Common myeloid progenitor, CD34-positive (primary cell): Measurements from ENCODE around the gene ZNF423.

Experiments used
- CTCF ChIA-PET: fragments of 350-600 bp; sonication (Branson Sonifier 250); formaldehyde crosslinking; loops from one replicate; lab custom pipeline; 2021; ENCODE audit warnings: antibody characterized with exemption; lab: Charles Lee
- POLR2A ChIA-PET: fragments of 350-600 bp; sonication (Branson Sonifier 250); formaldehyde crosslinking; loops from one replicate; lab custom pipeline; 2021; ENCODE audit warnings: antibody characterized with exemption; lab: Charles Lee
- DNase-seq, 3 donors: peaks; one replicate each; pipeline versions ENCODE4 v3.0.0 to v3.0.0-alpha.2; 2013
- H3K27ac ChIP-seq, 2 experiments: 1 replicate in 1 of 2; 2 replicates in 1 of 2; pipeline ENCODE4 v1.7.0; 2013; ENCODE audit warnings: inconsistent platforms in 2 of 2, low read length in 2 of 2, mild to moderate bottlenecking in 2 of 2, low read depth in 1 of 2, moderate library complexity in 1 of 2; ENCODE audit not compliant: severe bottlenecking in 2 of 2, insufficient read depth in 1 of 2, poor library complexity in 1 of 2
- H3K27me3 ChIP-seq, 5 experiments: replicated peaks in 2 of 5; 1 replicate in 3 of 5; 2 replicates in 2 of 5; pipeline versions ENCODE4 v1.6.1 to v1.7.0; 2013; ENCODE audit warnings: low read length in 4 of 5, mild to moderate bottlenecking in 2 of 5, moderate library complexity in 2 of 5, inconsistent platforms in 1 of 5; ENCODE audit not compliant: insufficient read depth in 5 of 5, control insufficient read depth in 4 of 5
- H3K36me3 ChIP-seq, 4 experiments: 1 replicate in 2 of 4; 2 replicates in 2 of 4; pipeline versions ENCODE4 v1.6.1 to v1.7.0; 2013; ENCODE audit warnings: low read length in 3 of 4, control low read depth in 1 of 4, mild to moderate bottlenecking in 1 of 4; ENCODE audit not compliant: control insufficient read depth in 4 of 4, insufficient read depth in 4 of 4
- H3K4me1 ChIP-seq, 4 experiments: 1 replicate in 3 of 4; 2 replicates in 1 of 4; pipeline versions ENCODE4 v1.6.1 to v1.7.1; 2013; ENCODE audit warnings: low read length in 3 of 4, mild to moderate bottlenecking in 3 of 4, control low read depth in 1 of 4, inconsistent platforms in 1 of 4, moderate library complexity in 1 of 4; ENCODE audit not compliant: control insufficient read depth in 4 of 4, insufficient read depth in 4 of 4; ENCODE audit errors: control extremely low read depth in 1 of 4
- H3K4me3 ChIP-seq, 7 experiments: 1 replicate in 4 of 7; 2 replicates in 3 of 7; pipeline versions ENCODE4 v1.5.1 to v1.7.0; 2013; ENCODE audit warnings: mild to moderate bottlenecking in 7 of 7, low read length in 6 of 7, moderate library complexity in 6 of 7, inconsistent platforms in 2 of 7, low read depth in 2 of 7, control low read depth in 1 of 7; ENCODE audit not compliant: insufficient read depth in 4 of 7, control insufficient read depth in 1 of 7; ENCODE audit errors: extremely low read depth in 1 of 7
- H3K9me3 ChIP-seq, 5 experiments: 1 replicate in 4 of 5; 2 replicates in 1 of 5; pipeline versions ENCODE4 v1.6.1 to v1.7.1; 2013; ENCODE audit warnings: low read length in 4 of 5, mild to moderate bottlenecking in 2 of 5, inconsistent platforms in 1 of 5, low read depth in 1 of 5, moderate library complexity in 1 of 5; ENCODE audit not compliant: control insufficient read depth in 4 of 5, insufficient read depth in 2 of 5; ENCODE audit errors: control extremely low read depth in 1 of 5
- WGBS: methylation state at CpG from one replicate; pipeline ENCODE4 v1.1.5; 2013; ENCODE audit not compliant: insufficient coverage; 5-methylcytosine and 5-hydroxymethylcytosine counted together

The ZNF423 gene

GRCh38 chr16:49601576-49601975 lies 254.3 kb downstream of the ZNF423 start:
- H3K4me1 ChIP-seq: peaks cover 0 to 27% (median 18%) of the 10 kb centered on the region in 4 experiments
- H3K27me3 ChIP-seq: no peaks in the 10 kb centered on the region
- no peaks in the 10 kb centered on the region for H3K36me3 ChIP-seq
- no peak overlapping the region for H3K4me3 ChIP-seq
- DNase-seq: peak in 2 of 3 donors; percentile 62 to 70
- no peaks in the 10 kb centered on the region for H3K9me3 ChIP-seq
- CTCF ChIA-PET: interaction anchor here (0.7 to 0.9 kb wide), 3 partner anchors 13 to 98 kb away, joined by 3 read pairs; no protein-coding TSS in a partner anchor
- WGBS: 41% methylated on average over 6 of the region's 6 CpGs
- POLR2A ChIA-PET: interaction anchor here (1.2 kb wide), 1 partner anchor 45 kb away, joined by 4 read pairs; no protein-coding TSS in a partner anchor
- H3K27ac ChIP-seq: no peak overlapping the region

DNA sequence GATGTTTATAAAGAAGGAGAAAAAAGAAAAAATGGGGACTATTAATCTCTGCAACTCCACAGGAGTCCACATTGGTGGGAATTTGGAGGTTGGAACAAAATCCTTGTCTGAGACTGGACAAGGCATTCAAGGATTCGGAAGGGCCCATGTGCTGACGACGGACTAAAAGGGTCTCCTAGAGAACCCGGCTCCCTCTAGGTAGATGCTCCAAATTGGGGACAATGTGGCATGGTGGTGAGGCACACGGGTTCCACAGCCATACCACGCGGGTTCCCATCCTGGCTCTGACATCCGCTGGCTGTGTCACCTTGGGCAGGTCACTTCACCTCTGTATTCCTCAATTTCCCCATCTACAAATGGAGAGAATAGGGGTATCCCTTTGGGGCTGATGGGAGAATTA lies 254.9 kb downstream of the ZNF423 start:
- Histone ChIP-seq H3K27me3 (no peaks in the 10 kb centered on the region), H3K36me3 (no peaks in the 10 kb centered on the region), H3K9me3 (no peaks in the 10 kb centered on the region), H3K4me1 (peaks cover 2 to 33% (median 23%) of the 10 kb centered on the region in 4 experiments), H3K27ac (no peak overlapping the region), H3K4me3 (no peak overlapping the region)
- ChIA-PET CTCF (no interaction called here), POLR2A (interaction anchor here (1.2 kb wide), 1 partner anchor 44 kb away, joined by 4 read pairs; no protein-coding TSS in a partner anchor)
- no peak for DNase-seq
- WGBS: 96% methylated on average over 5 of the region's 8 CpGs

DNA sequence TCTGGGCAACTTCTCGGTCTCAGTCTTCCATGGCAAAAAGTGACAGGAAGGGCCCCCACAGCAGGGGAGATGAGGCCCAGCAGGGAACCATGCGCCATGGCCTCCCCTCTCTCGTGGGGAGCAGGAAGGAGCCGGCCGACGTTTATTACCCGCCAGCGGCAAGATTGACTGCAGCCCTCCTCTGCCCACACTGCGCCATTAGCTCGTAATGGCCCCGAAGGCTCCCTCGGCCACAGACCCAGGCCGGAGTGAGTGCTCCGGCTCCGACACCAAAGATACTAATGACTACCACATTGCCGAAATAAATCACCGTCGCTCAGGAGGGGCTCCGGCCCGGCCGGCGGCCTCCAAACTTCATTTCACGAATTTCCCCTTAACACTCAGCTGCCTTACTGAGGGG lies 255.4 kb downstream of the ZNF423 start:
- Histone ChIP-seq H3K36me3 (no peaks in the 10 kb centered on the region), H3K4me3 (no peak overlapping the region), H3K4me1 (peaks cover 7 to 38% (median 27%) of the 10 kb centered on the region in 4 experiments), H3K9me3 (no peaks in the 10 kb centered on the region), H3K27ac (no peak overlapping the region), H3K27me3 (no peaks in the 10 kb centered on the region)
- ChIA-PET POLR2A (interaction anchor here (0.6 kb wide), 1 partner anchor 72 kb away, joined by 3 read pairs; no protein-coding TSS in a partner anchor), CTCF (interaction anchor here (1.2 kb wide), 1 partner anchor 97 kb away, joined by 4 read pairs; no protein-coding TSS in a partner anchor)
- 94% methylated on average over 20 of the region's 23 CpGs for WGBS
- no peak for DNase-seq

DNA sequence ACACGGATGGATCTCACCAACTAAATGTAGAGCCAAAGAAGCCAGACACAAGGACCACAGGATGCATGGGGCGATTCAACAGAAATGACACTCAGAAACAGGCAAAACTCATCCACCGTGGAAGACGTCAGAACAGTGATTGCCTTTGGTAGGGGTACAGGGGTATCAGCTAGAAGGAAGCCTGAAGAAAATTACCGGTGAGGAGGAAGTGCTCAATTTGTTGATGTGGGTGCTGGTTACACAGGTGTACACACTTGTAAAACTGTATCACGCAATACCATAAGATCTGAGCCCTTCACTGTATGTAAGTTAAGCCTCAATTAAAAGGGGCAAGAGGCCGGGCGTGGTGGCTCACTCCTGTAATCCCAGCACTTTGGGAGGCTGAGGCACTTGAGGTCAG lies 256.2 kb downstream of the ZNF423 start:
- Histone ChIP-seq H3K9me3 (no peaks in the 10 kb centered on the region), H3K27me3 (no peaks in the 10 kb centered on the region), H3K4me3 (no peak overlapping the region), H3K36me3 (no peaks in the 10 kb centered on the region), H3K4me1 (peaks cover 10 to 46% (median 35%) of the 10 kb centered on the region in 4 experiments), H3K27ac (no peak overlapping the region)
- ChIA-PET CTCF (interaction anchor here (1.0 to 1.2 kb wide), 2 partner anchors 30 to 96 kb away, joined by 3 to 4 read pairs; no protein-coding TSS in a partner anchor), POLR2A (no interaction called here)
- 86% methylated on average over 7 of the region's 8 CpGs for WGBS
- no peak for DNase-seq

- no peak for DNase-seq
- H3K36me3 ChIP-seq: no peaks in the 10 kb centered on the region
- no peak overlapping the region for H3K4me3 ChIP-seq
- no peaks in the 10 kb centered on the region for H3K27me3 ChIP-seq
- POLR2A ChIA-PET: no interaction called here
- H3K9me3 ChIP-seq: no peaks in the 10 kb centered on the region
- WGBS: 95% methylated on average over 2 of the region's 2 CpGs
- peaks cover 10 to 50% (median 38%) of the 10 kb centered on the region in 4 experiments for H3K4me1 ChIP-seq
- CTCF ChIA-PET: interaction anchor here (1.0 kb wide), 1 partner anchor 29 kb away, joined by 3 read pairs; no protein-coding TSS in a partner anchor
- no peak overlapping the region for H3K27ac ChIP-seq
Observed at GRCh38 chr16:49599281-49599680, 256.6 kb downstream of the ZNF423 start.

DNA sequence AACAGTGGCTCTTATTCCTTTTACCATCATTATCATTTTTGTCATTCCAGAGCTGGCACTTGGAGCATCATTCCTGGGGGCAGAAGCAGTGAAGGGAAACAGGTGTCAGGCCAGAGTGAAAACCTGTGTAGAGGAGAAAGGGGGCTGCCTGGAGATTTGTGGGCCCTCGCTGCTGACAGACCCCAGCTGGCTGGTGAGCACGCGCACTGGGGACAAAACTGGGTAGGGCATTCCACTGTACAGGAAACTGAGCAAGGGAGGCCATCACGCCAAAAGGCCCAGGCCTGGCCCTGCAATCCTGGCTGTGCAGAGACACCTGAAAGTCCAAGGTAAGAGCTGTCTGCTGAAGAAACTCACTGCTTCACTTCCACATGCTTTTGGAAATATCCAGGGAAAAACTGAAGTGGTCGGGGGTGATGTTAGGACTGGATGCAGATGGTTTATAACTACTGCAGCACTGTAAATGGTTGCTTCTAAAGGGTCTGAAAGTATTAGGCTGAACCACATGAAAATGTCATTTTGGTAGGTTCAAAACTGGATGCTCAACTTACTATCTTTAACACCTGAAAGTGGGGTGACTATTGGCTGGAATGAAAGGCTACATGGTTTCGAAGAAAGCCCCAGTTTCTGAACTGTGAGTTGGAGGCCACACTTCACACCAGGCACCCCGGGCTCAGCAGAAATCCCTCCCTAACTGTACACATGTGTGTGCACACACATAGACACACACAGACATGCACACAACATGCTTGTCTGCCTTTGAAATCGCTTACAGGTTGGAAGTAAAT lies 257.3 kb downstream of the ZNF423 start:
- Histone ChIP-seq H3K27ac (no peak overlapping the region), H3K27me3 (no peaks in the 10 kb centered on the region), H3K4me1 (peaks cover 10 to 57% (median 45%) of the 10 kb centered on the region in 4 experiments), H3K9me3 (no peaks in the 10 kb centered on the region), H3K4me3 (no peak overlapping the region), H3K36me3 (no peaks in the 10 kb centered on the region)
- DNase-seq: no peak
- ChIA-PET CTCF (interaction anchor here (1.0 to 2.6 kb wide), 5 partner anchors 9 to 200 kb away, joined by 3 to 12 read pairs (median 3); no protein-coding TSS in a partner anchor), POLR2A (no interaction called here)
- 92% methylated on average over 5 of the region's 8 CpGs for WGBS

DNA sequence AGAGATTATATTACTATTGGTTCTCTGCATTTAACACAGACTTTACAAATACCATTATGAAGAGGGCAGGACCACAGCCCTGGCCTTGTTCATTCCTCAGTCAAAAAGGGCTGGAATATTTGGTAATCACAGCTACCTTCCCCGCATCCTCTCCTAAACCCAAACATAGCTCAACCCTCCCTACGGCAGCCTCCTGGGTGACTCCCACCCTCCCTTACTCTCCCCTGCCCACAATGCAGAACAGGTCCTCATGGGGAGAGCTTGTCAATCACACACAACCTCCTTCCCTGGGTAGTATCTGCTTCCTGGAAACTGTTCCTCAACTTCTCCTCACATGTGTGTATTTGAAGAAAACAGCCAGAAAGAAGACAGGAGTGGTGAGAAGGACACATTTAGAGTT lies 258.1 kb downstream of the ZNF423 start:
- no peak overlapping the region for H3K4me3 ChIP-seq
- no peak for DNase-seq
- CTCF ChIA-PET: interaction anchor here (1.0 to 2.6 kb wide), 5 partner anchors 10 to 199 kb away, joined by 3 to 12 read pairs (median 3); no protein-coding TSS in a partner anchor
- WGBS: 92% methylated on average over 2 of the region's 2 CpGs
- POLR2A ChIA-PET: no interaction called here
- no peak overlapping the region for H3K27ac ChIP-seq
- H3K27me3 ChIP-seq: no peaks in the 10 kb centered on the region
- no peaks in the 10 kb centered on the region for H3K36me3 ChIP-seq
- H3K9me3 ChIP-seq: no peaks in the 10 kb centered on the region
- peaks cover 10 to 65% (median 51%) of the 10 kb centered on the region in 4 experiments for H3K4me1 ChIP-seq
